Hepatic stellate cell (primary cell): Measurements from ENCODE around the gene ENTPD7.
"Not testable (repeated sequence)": the region's sequence is repeated elsewhere in the genome, so short reads cannot be mapped to it uniquely, and the experiment has no call there.

Experiments used
- DNase-seq: peaks from one replicate; pipeline ENCODE4 v3.0.0; 2011; ENCODE audit warnings: low spot score

ENTPD7 gene

DNA sequence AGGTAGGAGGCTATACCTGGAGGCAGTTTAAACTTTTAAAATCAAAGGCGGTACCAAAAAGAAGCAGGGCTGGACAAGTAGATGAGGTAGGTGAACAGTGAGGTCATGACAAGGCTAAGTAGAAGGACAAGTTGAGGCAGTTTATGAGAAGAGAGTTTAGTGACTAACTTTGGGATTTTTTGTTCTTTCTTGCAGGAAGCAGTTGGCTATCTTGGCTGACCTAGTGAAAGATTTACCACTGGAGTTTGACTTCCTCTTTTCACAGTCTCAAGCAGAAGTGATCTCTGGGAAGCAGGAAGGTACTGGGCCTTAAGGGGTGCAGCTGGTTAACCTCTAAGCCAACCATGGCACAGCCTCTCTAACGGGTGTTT, 26.3 kb downstream of the ENTPD7 start:
- DNase-seq: no peak

DNA sequence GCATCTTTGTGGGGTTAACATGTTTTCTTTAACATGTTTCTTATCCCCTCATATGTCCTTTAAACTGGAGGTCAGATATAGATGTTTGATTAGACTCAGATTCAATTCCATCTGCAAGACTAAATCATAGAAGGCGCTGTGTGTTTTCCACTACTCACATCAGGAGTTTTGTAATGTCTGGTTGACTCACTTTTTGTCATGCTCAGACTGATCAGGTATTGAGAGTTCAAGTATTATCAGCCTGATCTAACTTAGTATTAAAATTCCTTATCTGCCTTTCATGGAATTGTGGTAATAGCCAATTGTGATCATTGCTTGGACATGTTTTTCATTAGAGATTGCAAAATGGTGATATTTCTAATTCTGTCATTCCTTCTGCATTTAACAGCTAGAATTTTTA, 30.2 kb downstream of the ENTPD7 start:
- DNase-seq: no peak

DNA sequence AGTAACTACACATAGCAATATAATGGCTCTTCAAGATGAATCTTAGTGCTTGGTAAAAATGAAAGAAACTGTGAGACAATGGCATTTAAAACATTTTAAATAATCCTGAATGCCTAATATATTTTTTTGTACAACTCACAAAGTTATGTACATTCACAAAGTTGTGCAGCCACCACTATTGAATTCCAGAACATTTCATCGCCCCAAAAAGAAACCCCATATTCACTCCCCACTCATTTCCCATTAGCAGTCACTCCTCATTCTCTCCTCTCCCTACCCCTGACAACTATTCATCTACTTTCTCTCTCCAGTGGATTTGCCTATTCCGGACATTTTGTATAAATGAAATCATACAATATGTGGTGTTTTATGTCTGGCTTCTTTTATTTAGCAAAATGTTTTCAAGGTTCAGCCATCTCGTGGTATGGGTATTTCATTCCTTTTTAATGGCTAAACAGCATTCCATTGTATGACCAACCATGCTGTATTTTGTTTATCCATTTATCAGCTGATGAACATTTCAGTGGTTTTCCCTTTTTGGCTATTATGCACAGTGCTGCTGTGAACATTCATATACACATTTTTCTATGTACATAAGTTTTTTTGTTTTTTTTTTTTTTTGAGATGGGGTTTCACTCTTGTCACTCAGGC, 34.7 kb downstream of the ENTPD7 start:
- peak; percentile 36 for DNase-seq

DNA sequence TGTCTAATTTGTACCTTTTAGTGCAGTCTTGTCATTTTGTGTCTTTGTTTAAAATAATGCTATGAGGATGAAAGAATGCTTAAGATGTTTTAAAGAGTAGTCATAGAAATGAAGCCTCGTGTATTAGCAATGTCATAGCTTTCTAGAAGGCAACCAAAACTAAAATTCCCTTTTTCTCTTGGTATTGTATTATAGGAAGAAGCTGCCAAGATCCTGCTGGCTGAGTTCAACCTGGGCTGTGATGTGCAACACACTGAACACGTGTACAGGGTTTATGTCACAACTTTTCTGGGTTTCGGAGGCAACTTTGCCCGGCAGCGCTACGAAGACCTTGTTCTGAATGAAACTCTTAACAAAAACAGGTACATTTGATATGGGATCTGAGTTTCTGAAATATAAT, 36.5 kb downstream of the ENTPD7 start:
- DNase-seq: peak; percentile 8

DNA sequence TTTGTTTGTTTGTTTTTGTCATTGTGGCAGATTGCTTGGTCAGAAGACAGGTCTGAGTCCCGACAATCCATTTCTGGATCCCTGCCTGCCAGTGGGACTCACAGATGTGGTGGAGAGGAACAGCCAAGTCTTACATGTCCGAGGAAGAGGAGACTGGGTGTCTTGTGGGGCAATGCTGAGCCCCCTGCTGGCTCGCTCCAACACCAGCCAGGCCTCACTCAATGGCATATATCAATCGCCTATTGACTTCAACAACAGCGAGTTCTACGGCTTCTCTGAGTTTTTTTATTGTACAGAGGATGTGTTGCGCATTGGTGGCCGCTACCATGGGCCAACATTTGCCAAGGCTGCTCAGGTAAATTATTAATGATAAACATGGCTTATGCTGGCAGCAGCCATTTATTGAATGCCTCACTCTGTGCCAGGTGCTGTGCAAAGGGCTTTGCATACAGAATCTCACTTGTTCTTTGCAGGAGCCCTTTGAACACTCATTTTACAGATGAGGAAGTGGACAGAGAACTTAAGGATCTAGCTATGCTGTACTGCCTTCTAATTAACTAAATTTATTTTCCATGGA, 39.3 kb downstream of the ENTPD7 start:
- DNase-seq: no peak

DNA sequence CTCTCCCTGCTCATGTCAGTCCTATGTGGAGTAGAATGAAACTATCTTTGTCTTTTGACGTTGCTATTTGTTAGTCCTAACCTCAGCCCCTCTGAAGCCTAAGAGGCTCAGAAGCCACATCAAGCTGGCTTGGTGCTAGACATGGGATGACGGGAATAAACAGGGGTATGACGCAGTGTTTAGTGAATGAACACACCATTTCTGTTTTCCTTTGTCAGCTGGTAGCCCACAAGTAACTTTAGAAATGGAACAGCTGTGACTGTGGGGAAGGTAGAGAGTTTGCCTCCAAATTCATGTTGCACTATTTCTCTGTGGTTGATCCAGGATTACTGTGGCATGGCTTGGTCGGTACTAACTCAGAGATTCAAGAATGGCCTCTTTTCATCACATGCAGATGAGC, 41.3 kb downstream of the ENTPD7 start:
- no peak for DNase-seq

DNA sequence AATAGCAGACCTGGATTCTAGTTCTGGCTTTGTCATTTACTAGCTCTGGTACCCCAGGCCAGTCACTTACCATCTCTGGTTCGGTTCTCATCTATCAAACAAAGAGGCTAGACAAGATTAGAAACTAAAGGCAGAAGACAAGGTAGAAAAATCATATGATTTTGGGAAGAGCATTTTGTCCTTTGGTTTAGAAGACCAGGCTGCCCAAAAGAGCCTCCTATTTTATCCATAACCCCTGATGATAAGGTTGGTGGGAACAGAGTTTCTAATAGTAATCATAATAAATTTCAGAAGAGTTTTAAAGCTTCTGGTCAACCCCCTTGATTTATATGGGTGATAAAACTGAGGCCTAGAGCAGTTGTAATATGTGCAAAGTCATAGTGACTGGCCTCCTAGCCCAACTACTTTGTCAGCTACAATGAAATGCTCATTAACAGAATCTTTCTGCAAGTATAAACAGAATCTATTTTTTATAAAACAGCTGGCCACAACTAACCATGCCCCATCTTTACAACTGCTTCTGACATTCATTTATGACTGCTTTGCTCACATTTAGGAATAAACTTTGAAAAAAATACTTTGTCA, 49.2 kb downstream of the ENTPD7 start:
- no peak for DNase-seq

DNA sequence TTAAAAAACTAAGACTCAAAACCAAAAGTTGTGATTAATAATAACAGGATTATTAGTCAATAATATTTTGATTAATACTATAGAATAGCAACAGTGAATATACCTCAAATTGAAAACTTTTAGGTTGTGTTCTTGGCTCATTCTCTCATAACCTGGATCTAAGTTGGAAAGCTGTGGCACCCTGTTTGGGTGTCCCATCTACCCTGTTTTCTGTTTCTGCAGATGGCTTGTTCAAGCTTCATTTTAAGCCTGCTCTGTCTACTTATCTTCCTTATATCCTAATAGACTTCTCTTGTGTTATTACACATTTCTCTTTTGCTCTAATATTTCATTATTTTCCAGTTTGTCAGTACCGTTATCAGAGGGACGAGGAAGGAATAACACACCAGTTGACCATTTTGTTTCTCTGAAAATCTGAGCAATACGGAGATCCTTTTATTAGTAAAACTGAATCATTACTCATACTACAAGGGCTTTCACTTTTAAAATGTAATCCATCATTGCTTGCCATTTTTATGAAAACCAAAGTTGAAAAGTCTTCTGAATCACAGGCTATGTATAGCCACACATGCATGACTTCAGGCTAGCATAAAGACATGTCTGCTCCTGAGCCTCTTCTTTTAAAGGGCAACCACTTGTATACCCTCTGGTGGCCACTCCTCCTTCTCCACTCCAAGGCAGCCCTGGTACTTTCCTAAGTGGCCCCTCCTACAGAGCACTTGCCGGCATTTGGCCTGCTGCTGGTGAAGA, 50.3 kb downstream of the ENTPD7 start:
- DNase-seq: peak; percentile 44

DNA sequence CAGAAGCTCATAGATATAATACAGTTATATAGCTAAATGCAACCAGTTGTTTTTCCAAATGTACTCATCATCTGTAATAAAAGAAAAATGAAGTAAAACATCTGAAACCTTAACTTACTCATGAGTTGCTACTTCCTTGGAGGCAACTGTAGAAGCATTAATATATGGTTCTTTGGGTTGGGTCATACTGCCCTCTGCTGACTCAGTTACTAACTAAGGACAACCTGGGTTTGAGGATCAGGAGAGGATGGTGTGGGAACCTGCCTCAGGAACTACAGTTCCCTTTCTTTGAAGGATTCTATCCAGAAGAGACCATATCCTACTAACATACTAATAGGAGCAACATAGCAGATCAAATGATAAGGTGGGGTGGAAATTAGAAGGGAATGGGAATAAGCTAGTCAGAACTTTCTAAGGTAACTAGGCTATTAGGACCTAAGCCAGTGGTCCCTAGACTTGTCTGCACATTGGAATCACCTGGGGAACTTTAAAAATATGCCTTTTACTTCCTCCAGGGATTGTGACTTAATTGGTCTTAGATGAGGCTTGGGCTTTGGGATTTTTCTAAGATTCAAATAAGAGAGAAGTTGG, 51.9 kb downstream of the ENTPD7 start:
- DNase-seq: peak; percentile 27

DNA sequence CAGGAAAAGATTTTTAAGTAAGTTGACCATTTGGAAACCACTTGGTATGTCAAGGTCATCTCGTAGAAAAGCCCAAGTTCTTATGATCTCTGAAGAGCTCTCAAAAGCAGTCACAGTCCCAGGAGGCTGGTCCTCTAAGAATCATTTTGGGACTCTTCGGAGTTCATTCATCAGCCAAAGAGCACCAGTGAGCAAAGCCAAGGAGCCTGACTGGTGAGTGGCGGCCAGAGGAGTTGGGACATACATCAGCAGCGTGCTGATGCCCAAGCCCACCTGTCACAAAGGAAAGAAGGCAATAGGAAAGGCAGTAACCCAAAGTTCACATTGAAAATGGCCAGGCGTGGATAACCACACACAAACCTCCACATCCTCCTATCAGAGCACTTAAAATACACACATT, 55.1 kb downstream of the ENTPD7 start:
- no peak for DNase-seq

DNA sequence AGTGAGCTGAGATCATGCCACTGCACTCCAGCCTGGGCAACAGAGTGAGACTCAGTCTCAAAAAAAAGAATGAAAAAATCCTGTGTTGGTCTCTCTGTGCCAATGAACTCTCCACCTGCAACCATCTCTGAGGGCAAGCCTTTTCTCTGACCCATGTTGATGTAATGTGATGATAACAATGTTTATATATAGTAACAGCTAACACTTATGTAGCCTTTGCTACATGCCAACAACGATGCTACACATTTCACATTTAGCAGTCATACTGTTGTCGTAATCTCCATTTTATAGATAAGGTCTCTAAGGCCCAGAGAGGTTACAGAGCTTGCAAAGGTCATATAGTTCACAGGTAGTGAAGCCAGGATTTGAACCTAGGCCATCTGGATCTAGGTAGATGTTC, 61.1 kb downstream of the ENTPD7 start:
- DNase-seq: no peak

DNA sequence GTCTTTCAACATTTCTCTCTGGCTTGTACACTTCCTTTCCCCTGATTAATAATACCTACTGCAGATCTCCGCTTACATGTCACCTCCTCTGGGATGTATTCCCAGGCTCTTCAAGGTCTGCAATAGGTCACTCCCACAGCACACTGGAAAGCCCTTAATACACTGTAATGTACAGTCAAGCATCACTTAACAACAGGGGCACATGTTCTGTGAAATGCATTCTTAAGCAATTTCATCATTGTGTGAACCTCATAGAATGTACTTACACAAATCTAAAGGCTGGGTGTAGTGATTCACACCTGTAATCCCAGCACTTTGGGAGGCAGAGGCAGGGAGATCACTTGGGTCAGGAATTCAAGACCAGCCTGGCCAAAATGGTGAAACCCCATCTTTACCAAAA, 70.7 kb downstream of the ENTPD7 start:
- no peak for DNase-seq

DNA sequence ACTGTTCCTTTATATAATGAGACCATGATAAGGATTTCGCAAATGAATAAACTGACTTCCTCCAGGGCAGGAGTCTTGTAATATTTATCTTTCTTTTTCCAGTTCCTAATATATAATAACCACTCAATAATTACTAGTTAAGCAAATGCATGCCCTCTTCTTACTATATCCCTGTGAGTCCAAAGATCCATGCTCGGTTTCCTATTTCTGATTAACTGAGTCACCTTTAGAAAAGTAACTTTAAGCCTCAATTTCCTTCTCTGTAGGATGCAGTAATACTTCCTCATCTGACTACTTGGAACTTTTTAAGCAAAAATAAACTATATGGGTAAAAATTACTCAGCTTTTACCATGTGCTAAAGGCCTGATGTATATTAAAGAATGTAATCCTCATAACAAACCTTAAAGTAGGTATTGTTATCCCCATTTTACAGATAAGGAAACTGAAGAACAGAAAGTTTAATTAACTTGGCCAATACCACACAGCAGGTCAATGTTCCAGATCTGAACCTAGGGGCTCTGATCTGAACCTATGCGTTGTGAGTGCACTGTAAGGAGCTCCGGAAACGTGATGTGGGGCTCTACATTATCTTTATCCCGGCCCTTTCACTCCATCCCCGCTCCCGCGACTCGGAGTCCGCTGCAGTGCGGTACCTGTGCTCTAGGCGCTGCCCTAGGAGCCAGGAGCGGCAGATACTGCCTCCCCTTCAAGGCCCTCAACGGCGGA, 72.2 kb downstream of the ENTPD7 start:
- no peak for DNase-seq

DNA sequence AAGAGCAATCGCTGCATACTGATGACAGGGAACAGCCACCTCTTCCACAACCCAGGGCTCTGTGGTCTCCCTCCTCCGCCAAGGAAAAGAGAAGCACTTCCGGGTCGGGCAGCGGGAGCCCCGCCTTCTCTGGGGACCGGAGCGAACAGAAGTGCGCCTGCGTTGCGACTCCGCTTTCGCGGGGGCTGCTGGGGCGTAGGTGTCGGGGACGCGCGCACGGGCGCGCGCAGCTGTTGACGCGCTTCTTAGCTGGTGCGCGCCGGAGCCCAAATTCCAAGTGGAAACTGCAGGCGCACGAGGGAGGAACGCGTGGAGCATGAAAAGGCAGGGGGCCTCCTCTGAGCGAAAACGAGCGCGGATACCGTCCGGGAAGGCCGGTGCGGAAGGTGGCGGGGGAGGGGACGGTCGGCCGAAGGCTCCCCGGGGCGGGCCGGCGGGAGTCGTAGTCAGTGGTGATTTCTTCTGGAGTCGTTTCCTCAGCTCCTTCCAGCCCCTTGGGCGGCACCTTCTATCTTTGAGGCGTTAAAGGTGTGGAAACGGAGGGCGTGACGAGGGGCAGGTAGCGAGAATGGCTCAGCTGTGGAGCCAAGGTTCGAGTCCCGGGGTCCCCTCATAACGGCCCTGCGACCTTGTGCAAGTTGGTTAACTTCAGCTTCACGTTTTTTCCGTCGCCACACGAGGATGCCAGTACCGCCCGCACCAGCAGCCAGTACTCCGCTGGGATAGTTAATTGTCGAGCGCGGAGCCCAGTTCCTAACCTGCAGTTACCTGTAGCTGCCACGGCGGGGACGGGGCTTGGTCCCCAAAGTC, 72.9 kb downstream of the ENTPD7 start, which contains the start of the genes COX15 and CUTC:
Gene COX15, minus strand, starts transcription at position 95 of the 810 bp plus-strand sequence. Its CDS starts 78 bp downstream, at position 17.
Gene CUTC, plus strand, starts transcription at position 202 of the 810 bp plus-strand sequence. Its CDS starts 115 bp downstream, at position 317.
- peak; percentile 95 for DNase-seq

DNA sequence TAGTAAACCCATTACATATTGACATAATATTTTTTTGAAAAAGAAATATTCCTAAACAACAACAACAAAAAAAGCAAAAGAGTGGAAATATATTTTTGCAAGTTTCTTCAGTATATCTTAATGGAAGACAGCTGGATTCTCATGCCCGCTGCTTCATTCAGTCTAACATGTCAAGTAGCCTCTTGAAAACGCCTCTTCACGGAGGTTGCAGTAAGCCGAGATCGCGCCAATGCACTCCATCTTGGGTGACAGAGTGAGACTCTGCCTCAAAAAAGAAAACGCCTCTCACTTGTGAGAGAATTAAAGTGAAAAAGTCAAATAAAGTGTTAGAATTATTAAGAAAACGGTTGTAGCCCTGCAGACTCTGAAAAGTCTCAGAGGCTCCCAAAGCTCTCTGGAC, 74.1 kb downstream of the ENTPD7 start:
- no peak for DNase-seq

DNA sequence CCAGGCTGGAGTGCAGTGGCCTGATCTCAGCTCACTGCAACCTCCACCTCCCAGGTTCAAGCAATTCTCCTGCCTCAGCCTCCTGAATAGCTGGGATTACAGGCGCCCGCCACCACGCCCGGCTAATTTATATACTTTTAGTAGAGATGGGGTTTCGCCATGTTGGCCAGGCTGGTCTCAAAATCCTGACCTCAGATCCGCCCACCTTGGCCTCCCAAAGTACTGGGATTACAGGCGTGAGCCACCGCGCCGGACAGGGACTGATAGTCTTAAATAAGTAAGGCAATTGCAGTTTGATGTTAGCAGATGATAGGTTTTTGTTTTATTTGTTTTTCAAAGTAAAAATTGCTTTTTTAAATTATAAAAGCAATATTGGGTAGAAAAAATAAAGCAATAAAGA, 74.8 kb downstream of the ENTPD7 start:
- not testable (repeated sequence) for DNase-seq

DNA sequence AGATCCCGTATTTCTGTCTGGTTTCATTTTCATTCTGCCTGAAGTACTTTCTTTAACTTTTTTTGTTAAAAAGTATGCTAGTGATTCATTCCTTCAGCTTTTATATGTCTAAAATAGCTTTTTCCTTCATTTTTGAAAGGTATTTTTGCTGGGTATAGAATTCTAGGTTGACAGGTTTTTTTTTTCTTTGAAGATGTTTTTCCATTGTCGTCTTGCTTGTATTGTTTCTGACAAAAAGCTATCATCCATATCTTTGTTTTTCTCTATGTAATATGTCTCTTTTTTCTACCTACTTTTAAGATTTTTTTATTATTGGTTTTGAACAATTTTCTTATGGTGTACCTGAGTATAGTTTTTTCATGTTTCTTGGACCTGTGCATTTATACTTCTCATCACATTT, 81.0 kb downstream of the ENTPD7 start:
- DNase-seq: no peak

DNA sequence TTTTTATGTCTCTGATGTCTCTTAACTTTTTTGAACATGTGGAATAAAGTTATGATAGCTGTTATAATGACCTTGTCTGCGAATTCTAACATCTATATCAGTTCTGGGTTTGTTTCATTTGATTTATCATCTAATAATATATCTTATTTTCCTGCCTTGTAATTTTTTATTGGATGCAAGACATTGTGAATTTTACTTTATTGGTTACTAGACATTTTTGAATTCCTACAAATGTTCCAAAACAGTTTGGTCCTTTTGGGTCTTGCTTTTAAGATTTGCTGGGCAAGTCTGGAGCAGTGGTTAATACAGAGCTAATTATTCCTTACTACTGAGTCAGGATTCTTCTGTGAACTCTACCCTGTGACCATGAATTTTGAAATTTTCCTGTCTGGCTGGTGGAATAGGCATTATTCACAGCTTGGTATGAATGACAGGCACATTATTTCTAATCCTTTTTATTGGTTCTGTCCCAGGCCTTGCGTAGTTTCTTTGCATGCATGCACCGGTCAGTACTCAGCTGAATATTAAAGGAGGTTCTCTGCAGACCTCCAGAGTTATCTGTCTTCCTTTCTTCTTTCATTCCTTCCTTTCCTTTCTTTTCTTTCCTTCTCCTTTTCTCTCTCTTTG, 81.7 kb downstream of the ENTPD7 start:
- DNase-seq: no peak

DNA sequence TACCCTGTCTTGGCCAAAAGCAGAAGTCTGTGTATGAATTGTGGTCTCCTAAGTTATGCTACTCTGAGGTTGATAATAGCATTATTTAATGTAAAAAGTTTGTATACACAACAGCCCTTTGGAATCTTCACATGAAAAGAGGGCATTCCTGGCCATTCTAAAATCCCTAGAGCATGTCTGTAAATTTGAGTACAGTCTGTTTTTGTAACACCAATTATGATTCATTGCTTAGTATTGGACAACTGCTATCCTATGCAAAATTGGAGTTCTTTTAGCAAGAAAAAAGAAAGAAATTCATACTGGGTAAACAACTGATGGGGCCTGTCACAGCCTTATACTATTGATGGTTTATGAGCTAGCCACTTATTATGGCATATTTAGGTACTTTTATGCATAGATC, 82.9 kb downstream of the ENTPD7 start:
- no peak for DNase-seq

DNA sequence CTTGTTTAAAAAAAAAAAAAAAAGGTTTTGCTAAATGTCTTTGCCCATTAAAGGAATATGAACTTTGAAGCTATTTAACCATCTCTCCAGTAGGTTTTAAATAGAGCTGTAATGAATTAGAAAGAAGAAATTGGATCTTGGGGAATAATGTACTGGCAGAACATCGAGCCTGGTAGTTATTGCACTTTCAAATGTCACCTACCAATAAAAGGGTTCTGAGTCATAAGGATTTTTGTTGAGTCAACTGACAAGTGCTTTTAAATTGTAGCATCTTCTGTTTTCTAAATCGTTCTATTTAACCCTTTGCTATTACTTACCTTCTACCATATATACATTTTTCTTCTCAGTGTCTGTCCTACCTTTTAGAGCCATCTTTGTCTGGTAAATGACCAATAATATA, 83.4 kb downstream of the ENTPD7 start:
- DNase-seq: no peak

DNA sequence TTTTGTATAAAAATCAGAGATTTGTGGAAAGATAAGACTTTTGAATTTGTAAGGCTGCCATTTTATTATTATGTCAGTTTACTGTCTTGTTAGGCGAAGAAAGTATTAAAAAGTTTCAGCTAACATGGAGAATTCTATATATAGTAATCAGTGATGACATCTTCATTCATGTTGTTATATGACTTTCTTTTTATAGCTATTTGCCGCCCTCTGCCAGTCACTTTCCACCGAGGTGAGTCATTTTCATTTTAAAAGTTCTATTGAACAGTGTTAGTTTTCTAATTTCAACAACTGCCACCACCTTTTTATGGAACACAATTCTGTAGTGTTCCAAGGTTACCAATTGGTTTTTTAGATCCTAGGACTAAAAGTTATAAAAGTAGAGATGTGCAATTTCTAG, 84.5 kb downstream of the ENTPD7 start:
- no peak for DNase-seq
